ENCODE data around the gene POLR2A.

Gene POLR2A

DNA sequence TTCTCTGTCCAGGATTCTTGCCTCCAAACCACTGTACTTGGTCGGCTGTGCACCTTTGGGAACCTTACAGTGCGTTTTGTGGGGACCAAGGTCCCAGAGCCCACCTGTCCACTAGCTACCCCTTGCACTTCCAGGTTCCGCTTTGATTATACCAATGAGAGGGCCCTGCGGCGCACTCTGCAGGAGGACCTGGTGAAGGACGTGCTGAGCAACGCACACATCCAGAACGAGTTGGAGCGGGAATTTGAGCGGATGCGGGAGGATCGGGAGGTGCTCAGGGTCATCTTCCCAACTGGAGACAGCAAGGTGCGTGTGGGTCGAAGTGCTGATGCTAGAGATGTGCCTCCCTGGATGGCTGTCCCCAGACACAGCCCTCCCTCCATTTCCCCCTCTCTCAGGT is 18.8 kb downstream of the POLR2A start:
- no peak for DNase-seq (ENCODE audit: low read depth in 2 of 2)

DNA sequence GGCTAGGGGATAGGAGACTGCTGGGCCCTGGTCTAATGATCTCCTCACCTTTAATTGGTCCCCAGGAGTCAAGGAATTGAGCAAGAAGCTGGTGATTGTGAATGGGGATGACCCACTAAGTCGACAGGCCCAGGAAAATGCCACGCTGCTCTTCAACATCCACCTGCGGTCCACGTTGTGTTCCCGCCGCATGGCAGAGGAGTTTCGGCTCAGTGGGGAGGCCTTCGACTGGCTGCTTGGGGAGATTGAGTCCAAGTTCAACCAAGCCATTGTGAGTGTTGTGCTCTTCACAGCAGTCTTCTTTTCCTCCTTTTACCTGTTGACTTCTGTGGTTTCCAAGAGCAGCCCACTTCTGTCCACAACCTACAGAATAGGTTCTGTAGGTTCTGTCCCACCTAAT is 19.4 kb downstream of the POLR2A start:
- no peak for DNase-seq (ENCODE audit: low read depth in 2 of 2)

DNA sequence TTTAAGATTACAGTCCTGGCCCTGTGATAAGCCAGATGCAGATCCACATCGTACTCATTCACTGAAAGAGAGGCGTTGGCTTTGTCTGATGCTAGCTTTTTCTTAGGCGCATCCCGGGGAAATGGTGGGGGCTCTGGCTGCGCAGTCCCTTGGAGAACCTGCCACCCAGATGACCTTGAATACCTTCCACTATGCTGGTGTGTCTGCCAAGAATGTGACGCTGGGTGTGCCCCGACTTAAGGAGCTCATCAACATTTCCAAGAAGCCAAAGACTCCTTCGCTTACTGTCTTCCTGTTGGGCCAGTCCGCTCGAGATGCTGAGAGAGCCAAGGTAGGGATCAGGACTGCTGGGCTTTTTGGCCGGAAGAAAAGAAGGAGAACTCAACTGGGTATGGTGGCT is 24.0 kb downstream of the POLR2A start:
- DNase-seq (ENCODE audit: low read depth in 2 of 2), result no peak

DNA sequence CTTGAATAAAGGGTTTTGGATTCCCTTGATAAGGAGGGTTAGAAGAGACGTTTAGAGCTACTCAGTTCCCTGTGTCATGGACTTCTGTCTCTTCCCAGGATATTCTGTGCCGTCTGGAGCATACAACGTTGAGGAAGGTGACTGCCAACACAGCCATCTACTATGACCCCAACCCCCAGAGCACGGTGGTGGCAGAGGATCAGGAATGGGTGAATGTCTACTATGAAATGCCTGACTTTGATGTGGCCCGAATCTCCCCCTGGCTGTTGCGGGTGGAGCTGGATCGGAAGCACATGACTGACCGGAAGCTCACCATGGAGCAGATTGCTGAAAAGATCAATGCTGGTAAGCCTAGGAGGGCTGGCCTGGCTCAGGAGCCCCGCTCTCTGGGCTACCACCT is 24.7 kb downstream of the POLR2A start:
- DNase-seq (ENCODE audit: low read depth in 2 of 2), result no peak

DNA sequence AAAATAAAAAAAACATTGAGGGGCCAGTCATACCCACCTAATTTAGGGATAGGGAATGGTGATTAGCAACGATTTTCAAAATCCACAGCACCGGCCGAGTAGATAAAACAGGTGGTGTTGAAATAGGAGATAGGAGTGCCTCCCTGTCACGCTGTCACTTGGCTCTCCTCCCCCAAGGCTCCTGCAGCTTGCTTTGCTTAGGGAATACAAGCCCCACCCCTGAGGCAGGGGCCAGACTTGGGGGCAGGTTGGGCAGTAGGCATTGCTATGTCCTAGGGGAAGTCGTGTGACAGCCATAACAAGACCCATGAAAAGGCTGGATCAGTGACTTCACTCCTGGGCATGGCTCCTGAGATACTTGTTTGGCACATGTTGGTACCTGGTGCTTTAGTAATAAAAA is 25.8 kb downstream of the POLR2A start:
- DNase-seq (ENCODE audit: low read depth in 2 of 2), result no peak

DNA sequence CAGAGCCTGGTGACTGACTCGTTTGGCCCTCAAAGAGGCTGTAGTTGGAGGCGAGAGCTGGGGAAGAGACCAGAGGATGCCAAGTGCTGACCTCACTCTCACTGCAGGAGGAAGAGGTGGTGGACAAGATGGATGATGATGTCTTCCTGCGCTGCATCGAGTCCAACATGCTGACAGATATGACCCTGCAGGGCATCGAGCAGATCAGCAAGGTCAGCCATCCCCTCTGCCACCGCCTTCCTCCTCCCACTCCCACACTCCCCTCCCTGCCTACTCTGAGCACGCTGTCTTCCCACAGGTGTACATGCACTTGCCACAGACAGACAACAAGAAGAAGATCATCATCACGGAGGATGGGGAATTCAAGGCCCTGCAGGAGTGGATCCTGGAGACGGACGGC is 26.9 kb downstream of the POLR2A start:
- no peak for DNase-seq (ENCODE audit: low read depth in 2 of 2)

DNA sequence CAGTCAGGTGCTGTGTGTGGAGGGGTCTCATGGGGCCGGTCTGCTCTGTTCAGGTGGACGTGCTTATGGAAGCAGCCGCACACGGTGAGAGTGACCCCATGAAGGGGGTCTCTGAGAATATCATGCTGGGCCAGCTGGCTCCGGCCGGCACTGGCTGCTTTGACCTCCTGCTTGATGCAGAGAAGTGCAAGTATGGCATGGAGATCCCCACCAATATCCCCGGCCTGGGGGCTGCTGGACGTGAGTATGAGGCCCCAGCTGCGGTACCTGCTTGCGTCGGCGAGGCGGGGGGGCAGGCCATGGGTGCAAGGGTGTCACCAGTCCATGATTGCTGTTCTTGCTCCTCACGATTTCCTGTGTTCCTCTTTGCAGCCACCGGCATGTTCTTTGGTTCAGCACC is 27.9 kb downstream of the POLR2A start:
- DNase-seq (ENCODE audit: low read depth in 2 of 2), result no peak

DNA sequence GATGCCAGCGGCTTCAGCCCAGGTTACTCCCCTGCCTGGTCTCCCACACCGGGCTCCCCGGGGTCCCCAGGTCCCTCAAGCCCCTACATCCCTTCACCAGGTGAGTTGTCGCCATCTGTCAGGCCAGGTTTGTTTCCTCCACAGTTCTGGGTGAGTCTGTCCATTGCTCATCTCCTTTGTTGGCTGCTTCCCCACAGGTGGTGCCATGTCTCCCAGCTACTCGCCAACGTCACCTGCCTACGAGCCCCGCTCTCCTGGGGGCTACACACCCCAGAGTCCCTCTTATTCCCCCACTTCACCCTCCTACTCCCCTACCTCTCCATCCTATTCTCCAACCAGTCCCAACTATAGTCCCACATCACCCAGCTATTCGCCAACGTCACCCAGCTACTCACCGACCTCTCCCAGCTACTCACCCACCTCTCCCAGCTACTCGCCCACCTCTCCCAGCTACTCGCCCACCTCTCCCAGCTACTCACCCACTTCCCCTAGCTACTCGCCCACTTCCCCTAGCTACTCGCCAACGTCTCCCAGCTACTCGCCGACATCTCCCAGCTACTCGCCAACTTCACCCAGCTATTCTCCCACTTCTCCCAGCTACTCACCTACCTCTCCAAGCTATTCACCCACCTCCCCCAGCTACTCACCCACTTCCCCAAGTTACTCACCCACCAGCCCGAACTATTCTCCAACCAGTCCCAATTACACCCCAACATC is 28.8 kb downstream of the POLR2A start:
- DNase-seq (ENCODE audit: low read depth in 2 of 2), result no peak

DNA sequence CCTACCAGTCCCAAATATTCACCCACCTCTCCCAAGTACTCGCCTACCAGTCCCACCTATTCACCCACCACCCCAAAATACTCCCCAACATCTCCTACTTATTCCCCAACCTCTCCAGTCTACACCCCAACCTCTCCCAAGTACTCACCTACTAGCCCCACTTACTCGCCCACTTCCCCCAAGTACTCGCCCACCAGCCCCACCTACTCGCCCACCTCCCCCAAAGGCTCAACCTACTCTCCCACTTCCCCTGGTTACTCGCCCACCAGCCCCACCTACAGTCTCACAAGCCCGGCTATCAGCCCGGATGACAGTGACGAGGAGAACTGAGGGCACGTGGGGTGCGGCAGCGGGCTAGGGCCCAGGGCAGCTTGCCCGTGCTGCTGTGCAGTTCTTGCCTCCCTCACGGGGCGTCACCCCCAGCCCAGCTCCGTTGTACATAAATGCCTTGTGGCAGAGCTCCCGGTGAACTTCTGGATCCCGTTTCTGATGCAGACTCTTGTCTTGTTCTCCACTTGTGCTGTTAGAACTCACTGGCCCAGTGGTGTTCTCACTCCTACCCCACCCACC is 29.8 kb downstream of the POLR2A start:
- no peak for DNase-seq (ENCODE audit: low read depth in 2 of 2)

DNA sequence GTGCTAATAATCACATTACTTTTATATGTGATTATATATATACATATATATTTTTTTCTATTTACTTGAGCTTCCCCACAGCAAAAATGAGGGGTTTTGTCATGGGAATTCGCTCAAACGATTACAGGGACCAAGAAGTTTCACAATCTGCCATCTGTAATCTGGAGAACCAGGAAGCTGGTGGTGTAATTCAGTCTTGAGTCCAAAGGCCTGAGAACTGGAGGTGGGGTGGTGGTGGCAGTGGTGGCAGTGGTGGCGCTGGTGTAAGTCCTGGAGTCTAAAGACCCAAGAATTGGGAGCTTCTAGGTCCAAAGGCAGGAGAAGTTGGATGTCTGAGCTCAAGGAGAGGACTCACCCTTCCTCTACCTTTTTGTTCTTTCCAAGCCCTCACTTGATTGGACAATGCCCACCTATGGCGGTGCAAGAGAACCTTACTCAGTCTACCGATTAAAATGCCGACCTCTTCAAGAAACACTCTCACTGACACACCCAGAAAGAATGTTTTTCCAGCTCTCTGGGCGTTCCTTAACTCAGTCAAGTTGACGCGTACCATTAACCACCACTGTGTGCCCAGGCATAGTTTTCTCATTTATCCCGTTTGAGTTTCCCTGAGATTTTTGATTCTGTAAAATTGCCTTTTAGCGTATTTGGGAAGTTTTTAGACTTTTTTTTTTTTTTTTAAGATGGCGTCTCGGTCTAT is 31.9 kb downstream of the POLR2A start:
- DNase-seq (ENCODE audit: low read depth in 2 of 2), result no peak

DNA sequence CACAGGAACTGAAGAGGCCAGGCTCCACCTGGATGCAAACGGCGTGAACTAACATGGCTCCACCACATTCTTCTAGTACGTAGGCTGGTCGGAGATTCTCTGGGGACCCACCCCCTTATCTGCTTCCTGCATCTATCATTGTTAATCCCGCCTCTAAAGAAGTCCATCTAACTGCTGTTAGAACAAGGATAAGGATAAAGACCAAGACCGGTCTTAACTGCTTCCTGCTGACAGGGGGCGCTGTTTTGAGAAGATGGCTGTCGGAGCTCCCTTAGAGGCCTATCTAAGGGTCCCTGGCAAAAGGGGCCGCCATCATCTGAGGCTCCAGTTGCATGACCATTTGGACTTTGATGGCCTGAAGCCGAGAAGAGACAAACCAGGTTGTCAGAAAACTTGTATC is 38.9 kb downstream of the POLR2A start:
- DNase-seq (ENCODE audit: low read depth in 2 of 2), result peak; percentile 7 to 31

DNA sequence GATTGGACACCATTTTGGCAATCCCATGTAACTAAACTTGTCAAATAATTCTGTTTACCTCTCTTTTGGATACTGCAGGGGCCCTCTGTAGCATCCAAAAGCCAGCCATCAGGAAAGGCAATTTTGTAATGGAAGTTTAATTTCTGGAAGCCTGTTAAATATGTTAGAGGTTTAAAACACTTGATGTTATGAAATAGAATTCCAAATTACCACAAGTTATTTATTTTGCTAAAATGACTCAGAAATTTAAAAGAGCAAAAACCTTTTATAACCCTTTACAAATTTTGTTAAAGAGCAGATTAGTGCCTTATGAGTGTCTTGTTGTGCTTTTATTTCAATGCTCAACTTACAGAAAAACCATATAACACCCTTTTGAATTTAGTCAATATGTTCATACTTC is 44.7 kb downstream of the POLR2A start:
- no peak for DNase-seq (ENCODE audit: low read depth in 2 of 2)

DNA sequence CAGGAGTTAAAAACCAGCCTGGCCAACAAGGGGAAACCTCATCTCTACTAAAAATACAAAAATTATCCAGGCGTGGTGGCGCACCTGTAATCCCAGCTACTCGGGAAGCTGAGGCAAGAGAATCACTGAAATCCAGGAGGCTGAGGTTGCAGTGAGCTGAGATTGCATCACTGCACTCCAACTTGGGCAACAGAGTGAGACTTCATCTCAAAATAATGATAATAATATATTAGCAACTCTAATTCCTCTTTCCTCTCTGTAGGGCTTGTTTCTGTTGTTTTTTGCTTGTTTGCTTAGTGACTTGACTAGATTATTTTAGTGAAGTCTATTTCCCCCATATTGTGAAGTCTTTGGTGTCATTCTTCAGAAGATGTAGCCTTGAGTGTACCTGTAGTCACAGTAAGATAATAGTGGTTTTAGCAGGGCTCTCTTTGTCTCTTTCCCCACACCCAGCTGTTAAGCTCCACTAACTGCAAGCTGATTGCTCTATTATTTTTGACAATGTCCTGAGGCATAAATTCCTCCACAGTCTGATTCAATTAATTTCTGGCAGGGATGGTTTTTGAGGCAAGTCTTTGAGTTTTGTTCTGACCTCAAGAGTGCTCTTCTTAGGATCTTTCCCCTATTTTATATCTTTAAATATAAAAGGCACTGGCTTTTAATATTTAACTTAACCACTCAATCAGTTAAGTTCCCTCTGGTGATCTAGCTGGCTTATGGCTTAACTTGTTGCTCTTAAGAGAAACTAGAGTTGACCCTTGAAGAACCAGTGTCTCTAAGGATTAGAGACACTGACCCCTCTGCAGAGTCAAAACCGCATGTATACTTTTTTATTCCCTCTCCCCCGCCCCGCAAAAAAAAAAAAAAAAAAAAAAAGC is 46.1 kb downstream of the POLR2A start:
- no peak for DNase-seq (ENCODE audit: low read depth in 2 of 2)

DNA sequence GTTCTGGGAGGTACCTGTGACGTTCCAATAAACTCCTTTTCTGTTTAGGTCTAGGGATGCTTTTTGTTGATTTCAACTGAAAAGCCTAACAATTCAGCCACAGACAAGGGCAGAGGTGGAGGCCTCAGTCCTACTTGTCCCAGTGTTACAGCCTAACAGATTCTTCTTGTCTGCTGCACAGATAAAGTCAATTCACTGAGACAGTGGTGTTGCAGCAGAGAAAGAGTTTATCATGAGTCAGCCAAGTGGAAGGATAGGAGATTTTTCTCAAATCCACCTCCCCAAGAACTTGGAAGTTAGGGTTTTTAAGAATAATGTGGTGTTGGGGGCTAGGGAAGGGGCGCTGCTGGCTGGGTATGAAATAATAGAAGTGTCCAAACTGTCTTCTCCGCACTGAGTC is 53.9 kb downstream of the POLR2A start:
- DNase-seq (ENCODE audit: low read depth in 2 of 2), result no peak

DNA sequence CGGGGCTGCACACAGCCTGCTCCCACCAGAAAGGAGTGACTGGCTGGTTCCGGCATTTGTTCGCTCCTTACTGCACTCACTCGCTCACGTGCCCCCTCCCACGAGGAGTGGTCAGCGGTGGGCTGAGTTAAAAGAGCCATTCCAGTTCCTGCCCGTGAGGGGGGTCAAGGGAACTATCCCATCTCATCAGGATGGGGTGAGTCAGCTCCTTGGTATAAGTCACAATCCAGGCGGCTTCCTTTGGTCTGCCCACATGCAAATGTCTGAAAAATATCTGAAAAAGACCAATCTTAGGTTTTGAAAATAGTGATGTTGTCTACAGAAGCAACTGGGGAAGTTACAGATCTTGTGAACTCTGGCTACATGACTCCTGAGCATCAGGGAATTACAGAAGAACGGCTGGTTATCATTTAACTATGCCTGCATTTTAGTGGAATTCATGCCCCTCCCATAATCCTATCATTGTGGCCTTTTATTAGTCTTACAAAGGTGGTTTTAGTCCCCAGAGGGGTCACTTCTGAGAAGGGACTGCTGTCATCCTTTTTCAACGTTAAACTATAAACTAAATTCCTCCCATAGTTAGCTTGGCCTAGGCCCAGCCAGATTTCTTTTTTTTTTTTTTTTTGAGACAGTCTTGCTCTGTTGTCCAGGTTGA is 54.9 kb downstream of the POLR2A start:
- DNase-seq (ENCODE audit: low read depth in 2 of 2), result no peak

DNA sequence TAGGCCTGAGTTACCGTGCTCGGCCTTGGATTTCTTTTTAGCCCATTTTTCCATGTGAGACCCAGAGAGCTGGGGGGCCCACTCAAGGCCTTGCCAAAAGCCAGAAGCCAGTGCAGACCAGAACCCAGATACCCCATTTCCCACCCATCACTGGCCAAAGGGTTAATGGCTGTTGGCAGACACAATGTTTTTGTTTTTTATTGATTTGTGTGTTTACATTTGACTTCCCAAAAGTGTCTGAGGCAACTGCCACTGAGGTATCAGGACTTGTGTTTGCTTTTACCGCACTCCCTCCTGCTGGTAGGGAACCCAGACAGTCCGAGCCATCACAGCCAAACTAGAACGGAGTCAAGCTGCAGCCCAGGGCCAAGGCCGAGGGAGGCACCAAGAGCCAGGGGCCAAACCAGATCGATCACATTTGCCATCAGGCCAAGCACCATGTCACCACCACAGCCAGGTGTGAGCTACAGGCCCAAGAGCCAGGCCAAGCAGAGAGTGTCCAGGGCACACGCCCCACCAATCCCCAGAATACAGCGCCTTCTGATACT is 57.0 kb downstream of the POLR2A start:
- no peak for DNase-seq (ENCODE audit: low read depth in 2 of 2)

DNA sequence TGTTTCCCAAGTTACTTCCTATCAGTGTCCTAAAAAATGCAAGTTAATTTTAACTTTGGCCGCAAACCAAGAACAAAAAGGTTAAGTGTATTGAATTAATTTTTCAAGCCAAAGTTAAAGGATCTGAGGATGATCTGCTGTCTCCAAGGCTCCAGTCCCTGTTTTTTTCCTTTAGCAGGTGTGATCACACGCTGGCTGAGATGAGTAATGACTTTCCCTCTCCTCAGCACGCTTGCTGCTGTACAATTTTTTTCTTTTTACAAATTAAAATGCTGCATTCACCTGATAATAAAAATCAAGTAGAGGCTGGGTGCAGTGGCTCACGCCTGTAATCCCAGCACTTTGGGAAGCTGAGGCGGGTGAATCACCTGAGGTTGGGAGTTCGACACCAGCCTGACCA is 60.7 kb downstream of the POLR2A start:
- DNase-seq (ENCODE audit: low read depth in 2 of 2), result no peak

DNA sequence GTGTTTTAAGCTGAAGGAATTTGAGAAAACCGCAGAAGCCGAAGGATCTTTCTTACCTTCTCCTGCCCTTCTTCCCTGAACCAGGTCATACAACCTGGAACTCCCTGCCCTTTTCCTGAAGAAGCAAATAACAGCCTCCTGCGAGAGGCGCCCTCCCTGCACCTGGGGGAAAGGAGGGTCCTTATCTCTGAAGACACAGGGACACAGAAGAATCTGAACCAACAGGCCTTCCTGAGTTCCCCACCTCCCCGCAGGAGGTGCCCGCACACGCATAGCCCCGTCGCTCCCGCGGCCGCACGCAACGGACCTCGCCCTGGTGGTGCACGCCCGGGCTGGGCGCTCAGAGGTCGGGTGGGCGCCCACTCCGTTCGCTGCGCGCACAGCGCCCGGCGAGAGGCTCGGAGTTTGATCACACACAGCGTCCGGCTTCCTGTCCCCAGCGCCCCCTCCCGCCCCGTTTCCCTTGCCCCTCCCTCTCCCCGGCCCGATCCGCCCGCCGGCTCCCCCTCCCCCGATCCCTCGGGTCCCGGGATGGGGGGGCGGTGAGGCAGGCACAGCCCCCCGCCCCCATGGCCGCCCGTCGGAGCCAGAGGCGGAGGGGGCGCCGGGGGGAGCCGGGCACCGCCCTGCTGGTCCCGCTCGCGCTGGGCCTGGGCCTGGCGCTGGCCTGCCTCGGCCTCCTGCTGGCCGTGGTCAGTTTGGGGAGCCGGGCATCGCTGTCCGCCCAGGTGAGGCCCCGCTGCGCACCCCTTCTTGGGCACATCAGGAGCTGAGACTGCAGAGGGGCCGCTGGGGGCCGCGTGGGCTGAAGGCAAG is 64.6 kb downstream of the POLR2A start, which contains the start of gene TNFSF12:
Gene TNFSF12 (plus strand): TSS at position 474 of the 816 bp plus-strand sequence. CDS start 96 bp downstream, at position 570.
- DNase-seq (ENCODE audit: low read depth in 2 of 2), result peak in 1 of 2 experiments; percentile 50
